Esophagus (tissue), 2 donors: ENCODE data around the gene KLF3. TPM values are rescaled to one million over a fixed set of nuclear protein-coding genes. Genes with fewer than 3 reads are reported as not detected.

Experiments used
- H3K27ac ChIP-seq, 2 donors: one replicate each; pipeline ENCODE4 v1.5.1; 2013; ENCODE audit warnings: low read depth in 2 of 2, mild to moderate bottlenecking in 2 of 2, inconsistent platforms in 1 of 2, low read length in 1 of 2, moderate library complexity in 1 of 2
- H3K27me3 ChIP-seq, 2 donors: one replicate each; pipeline ENCODE4 v1.6.1; 2013; ENCODE audit warnings: low read length in 2 of 2, control low read depth in 1 of 2, mild to moderate bottlenecking in 1 of 2; ENCODE audit not compliant: insufficient read depth in 2 of 2, control insufficient read depth in 1 of 2
- H3K36me3 ChIP-seq, 2 donors: one replicate each; pipeline ENCODE4 v1.6.1; 2013; ENCODE audit warnings: low read length in 1 of 2; ENCODE audit not compliant: control insufficient read depth in 2 of 2, insufficient read depth in 2 of 2
- H3K4me1 ChIP-seq, 2 donors: one replicate each; pipeline ENCODE4 v1.6.1; 2013; ENCODE audit warnings: low read length in 1 of 2; ENCODE audit not compliant: control insufficient read depth in 2 of 2, insufficient read depth in 2 of 2
- H3K4me3 ChIP-seq, 2 donors: one replicate each; pipeline ENCODE4 v1.5.1; 2013; ENCODE audit warnings: low read length in 2 of 2, mild to moderate bottlenecking in 2 of 2, low read depth in 1 of 2, moderate library complexity in 1 of 2
- H3K9me3 ChIP-seq, 2 donors: one replicate each; pipeline ENCODE4 v1.6.1; 2013; ENCODE audit warnings: mild to moderate bottlenecking in 2 of 2, low read depth in 1 of 2, low read length in 1 of 2, moderate library complexity in 1 of 2; ENCODE audit not compliant: control insufficient read depth in 2 of 2, insufficient read depth in 1 of 2
- WGBS, 2 donors: extraction: QIAGEN DNeasy Blood & Tissue Kit; methylation state at CpG; one replicate each; pipeline ENCODE4 v1.1.7; 2013; 5-methylcytosine and 5-hydroxymethylcytosine counted together
- polyA plus RNA-seq, 2 donors: library from polyadenylated mRNA; stranded (reverse); fragments of 200-250 nt; gene quantifications; one replicate each; pipeline ENCODE4 v1.2.3, GENCODE V29; 2013
- donor health status: healthy with polysubstance abuse.
- donor health status: Bipolar disorder and iron deficiency.

The KLF3 gene
- polyA plus RNA-seq, 2 donors, result 20.6 to 36.2 TPM

GRCh38 chr4:38688676-38689355 is 24.8 kb downstream of the KLF3 start:
- Histone ChIP-seq H3K4me1 (peaks cover 2 to 12% of the 10 kb centered on the region in 2 donors), H3K4me3 (no peak overlapping the region), H3K27ac (peak overlapping the region in 1 of 2 donors; percentile 26), H3K9me3 (no peaks in the 10 kb centered on the region), H3K36me3 (peaks cover 14 to 31% of the 10 kb centered on the region in 2 donors), H3K27me3 (no peaks in the 10 kb centered on the region)
- WGBS, 2 donors, result 92 to 95% methylated on average over 26 of the region's 26 CpGs

GRCh38 chr4:38691251-38692008 is 27.4 kb downstream of the KLF3 start:
- no peaks in the 10 kb centered on the region for H3K27me3 ChIP-seq
- H3K4me3 ChIP-seq, result no peak overlapping the region
- H3K27ac ChIP-seq, result peak overlapping the region in 1 of 2 donors; percentile 49
- H3K36me3 ChIP-seq, result peaks cover 23 to 27% of the 10 kb centered on the region in 2 donors
- peaks cover 0 to 4% of the 10 kb centered on the region in 2 donors for H3K4me1 ChIP-seq
- 52 to 61% methylated on average over 9 of the region's 9 CpGs for WGBS, 2 donors
- H3K9me3 ChIP-seq, result no peaks in the 10 kb centered on the region

- Histone ChIP-seq H3K27ac (peak overlapping the region in 1 of 2 donors; percentile 31), H3K4me1 (peaks cover 0 to 4% of the 10 kb centered on the region in 2 donors), H3K9me3 (no peaks in the 10 kb centered on the region), H3K27me3 (no peaks in the 10 kb centered on the region), H3K4me3 (no peak overlapping the region), H3K36me3 (peaks cover 23 to 26% of the 10 kb centered on the region in 2 donors)
- 53 to 54% methylated on average over 4 of the region's 4 CpGs for WGBS, 2 donors
Observed at GRCh38 chr4:38692421-38692820, 28.4 kb downstream of the KLF3 start.

- peak overlapping the region in 1 of 2 donors; percentile 49 for H3K27ac ChIP-seq
- no peaks in the 10 kb centered on the region for H3K4me1 ChIP-seq
- no peak overlapping the region for H3K4me3 ChIP-seq
- no peaks in the 10 kb centered on the region for H3K9me3 ChIP-seq
- peaks cover 24 to 26% of the 10 kb centered on the region in 2 donors for H3K36me3 ChIP-seq
- no peaks in the 10 kb centered on the region for H3K27me3 ChIP-seq
Observed at GRCh38 chr4:38693569-38693968, 29.6 kb downstream of the KLF3 start.

GRCh38 chr4:38694330-38694729 is 30.3 kb downstream of the KLF3 start:
- H3K9me3 ChIP-seq, result no peaks in the 10 kb centered on the region
- H3K27me3 ChIP-seq, result no peaks in the 10 kb centered on the region
- H3K36me3 ChIP-seq, result peaks cover 19 to 20% of the 10 kb centered on the region in 2 donors
- no peak overlapping the region for H3K4me3 ChIP-seq
- H3K27ac ChIP-seq, result no peak overlapping the region
- H3K4me1 ChIP-seq, result no peaks in the 10 kb centered on the region
- WGBS, 2 donors, result 86 to 92% methylated on average over 3 of the region's 3 CpGs

GRCh38 chr4:38695809-38696208 is 31.8 kb downstream of the KLF3 start:
- no peak overlapping the region for H3K4me3 ChIP-seq
- no peaks in the 10 kb centered on the region for H3K4me1 ChIP-seq
- no peak overlapping the region for H3K27ac ChIP-seq
- no peaks in the 10 kb centered on the region for H3K9me3 ChIP-seq
- H3K36me3 ChIP-seq, result peaks cover 13 to 19% of the 10 kb centered on the region in 2 donors
- 82 to 83% methylated on average over 3 of the region's 3 CpGs for WGBS, 2 donors
- H3K27me3 ChIP-seq, result no peaks in the 10 kb centered on the region

- no peaks in the 10 kb centered on the region for H3K4me1 ChIP-seq
- no peaks in the 10 kb centered on the region for H3K9me3 ChIP-seq
- WGBS, 2 donors, result 14 to 18% methylated on average over 2 of the region's 2 CpGs
- H3K4me3 ChIP-seq, result no peak overlapping the region
- peaks cover 13 to 16% of the 10 kb centered on the region in 2 donors for H3K36me3 ChIP-seq
- no peak overlapping the region for H3K27ac ChIP-seq
- H3K27me3 ChIP-seq, result no peaks in the 10 kb centered on the region
Observed at GRCh38 chr4:38696697-38697096, 32.7 kb downstream of the KLF3 start.

- Histone ChIP-seq H3K4me1 (no peaks in the 10 kb centered on the region), H3K4me3 (no peak overlapping the region), H3K27me3 (no peaks in the 10 kb centered on the region), H3K36me3 (peaks cover 11 to 16% of the 10 kb centered on the region in 2 donors), H3K27ac (no peak overlapping the region), H3K9me3 (no peaks in the 10 kb centered on the region)
- 87 to 88% methylated on average over 1 of the region's 1 CpG for WGBS, 2 donors
Observed at GRCh38 chr4:38698176-38698575, 34.2 kb downstream of the KLF3 start.

GRCh38 chr4:38699112-38699511 is 35.1 kb downstream of the KLF3 start:
- H3K36me3 ChIP-seq, result peaks cover 11 to 13% of the 10 kb centered on the region in 2 donors
- WGBS, 2 donors, result 90 to 94% methylated on average over 2 of the region's 2 CpGs

More at GRCh38 chr4:38699112-38699511, 35.1 kb downstream of the KLF3 start:
- Histone ChIP-seq H3K27me3 (no peaks in the 10 kb centered on the region), H3K27ac (no peak overlapping the region), H3K4me1 (no peaks in the 10 kb centered on the region), H3K4me3 (no peak overlapping the region), H3K9me3 (no peaks in the 10 kb centered on the region)
